MM.1S (cell line): ENCODE results near the gene TSSC4.

ENCODE experiments used
- DNase-seq: peaks from one replicate; pipeline ENCODE4 v3.0.0-alpha.2; 2015
- H2AFZ ChIP-seq: fragments of 300-600 bp; sonication (generic); 2 replicates; pipeline ENCODE4 v1.6.0; 2016; ENCODE audit warnings: antibody characterized with exemption, low read length
- H3F3A ChIP-seq: fragments of 300-600 bp; sonication (generic); 2 replicates; pipeline ENCODE4 v1.6.1; 2016; ENCODE audit warnings: mild to moderate bottlenecking, antibody characterized with exemption, low read length, moderate library complexity, mixed read lengths; ENCODE audit not compliant: insufficient read depth
- H3K27ac ChIP-seq: fragments of 300-600 bp; sonication (generic); 2 replicates; pipeline ENCODE4 v1.5.1; 2016; ENCODE audit warnings: mild to moderate bottlenecking, low read length
- H3K27me3 ChIP-seq: fragments of 300-600 bp; sonication (generic); replicated peaks from 2 replicates; pipeline ENCODE4 v1.6.0; 2016; ENCODE audit warnings: low read length; ENCODE audit not compliant: insufficient read depth
- H3K36me3 ChIP-seq: fragments of 300-600 bp; sonication (generic); replicated peaks from 2 replicates; pipeline ENCODE4 v1.6.1; 2016; ENCODE audit warnings: mild to moderate bottlenecking, low read length, mixed read lengths; ENCODE audit not compliant: insufficient read depth
- H3K4me1 ChIP-seq: fragments of 300-600 bp; sonication (generic); 2 replicates; pipeline ENCODE4 v1.6.1; 2016; ENCODE audit warnings: low read length, mixed read lengths
- H3K4me2 ChIP-seq: fragments of 300-600 bp; sonication (generic); 2 replicates; pipeline ENCODE4 v1.6.0; 2016; ENCODE audit warnings: low read depth, low read length
- H3K4me3 ChIP-seq: fragments of 300-600 bp; sonication (generic); 2 replicates; pipeline ENCODE4 v1.5.1; 2016; ENCODE audit warnings: low read length, mixed read lengths
- H3K79me2 ChIP-seq: fragments of 300-600 bp; sonication (generic); 2 replicates; pipeline ENCODE4 v1.6.1; 2016; ENCODE audit warnings: mixed run types, low read length, mixed read lengths
- H3K9ac ChIP-seq: fragments of 300-600 bp; sonication (generic); 2 replicates; pipeline ENCODE4 v1.6.1; 2016; ENCODE audit warnings: low read length, mixed read lengths
- H3K9me2 ChIP-seq: fragments of 300-600 bp; sonication (generic); replicated peaks from 2 replicates; pipeline ENCODE4 v1.6.1; 2016; ENCODE audit warnings: mild to moderate bottlenecking, low read length, mixed read lengths; ENCODE audit not compliant: insufficient read depth
- H3K9me3 ChIP-seq: fragments of 300-600 bp; sonication (generic); replicated peaks from 2 replicates; pipeline ENCODE4 v1.6.1; 2016; ENCODE audit warnings: mild to moderate bottlenecking, low read length, mixed read lengths; ENCODE audit not compliant: insufficient read depth
- H4K20me1 ChIP-seq: fragments of 300-600 bp; sonication (generic); 2 replicates; pipeline ENCODE4 v1.6.1; 2016; ENCODE audit warnings: mild to moderate bottlenecking, low read length, moderate library complexity, mixed read lengths; ENCODE audit not compliant: insufficient read depth
- EZH2 ChIP-seq: fragments of 300-600 bp; sonication (generic); optimal IDR thresholded peaks from 2 replicates; pipeline ENCODE3; 2017; ENCODE audit warnings: low read depth, mild to moderate bottlenecking, antibody characterized with exemption, low read length, mixed read lengths
- EZH2phosphoT487 ChIP-seq: fragments of 300-600 bp; sonication (generic); IDR thresholded peaks from 2 replicates; pipeline ENCODE4 v1.6.1; 2018; ENCODE audit warnings: antibody characterized with exemption, low read length
- TF ChIP-seq, protein P1 (sequence below): fragments of 300-600 bp; sonication (generic); IDR thresholded peaks from 2 replicates; pipeline ENCODE4 v1.5.1; 2016; ENCODE audit warnings: antibody characterized with exemption, low read length, mixed read lengths

The TSSC4 gene

DNA sequence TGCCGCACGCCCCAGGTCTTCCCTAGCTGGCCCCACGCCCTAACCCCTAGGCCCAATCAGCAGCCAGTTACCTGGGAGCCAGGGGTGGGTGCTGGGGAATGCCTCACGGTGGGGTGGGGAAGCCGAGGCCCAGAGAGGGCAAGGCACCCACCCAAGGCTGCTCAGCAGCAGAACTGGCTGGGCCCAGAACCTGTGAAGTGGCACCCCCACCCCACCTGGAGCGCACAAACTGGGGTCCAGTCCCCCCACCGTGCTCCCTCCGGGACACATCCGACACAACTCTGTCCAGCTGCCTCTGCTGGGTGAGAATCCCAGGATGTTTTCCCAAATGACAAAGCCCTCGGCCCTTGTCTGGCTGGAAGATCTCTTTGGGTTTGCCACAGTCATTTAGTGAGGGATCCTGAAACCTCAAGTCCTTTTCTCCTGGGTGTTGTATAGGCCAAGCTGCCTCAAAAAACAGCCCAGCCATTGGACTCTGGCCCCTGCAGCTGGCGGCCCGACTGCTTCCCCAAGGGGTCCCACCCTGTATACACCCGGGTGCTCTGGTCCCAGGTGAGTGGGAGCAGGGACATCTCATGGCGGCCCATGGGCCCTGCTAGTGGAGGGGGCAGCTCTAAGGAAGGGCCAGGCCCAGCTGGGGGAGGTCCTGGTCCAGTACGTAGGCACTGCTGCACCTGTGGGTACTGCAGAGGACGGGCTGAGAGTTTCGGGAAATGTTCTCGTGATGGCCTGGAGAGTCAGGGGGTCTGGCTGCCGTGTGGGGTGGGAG is 20.9 kb downstream of the TSSC4 start:
- Histone ChIP-seq H3K9me3 (no peaks in the 10 kb centered on the region), H3K9ac (no peak overlapping the region), H3K4me3 (no peak overlapping the region), H3F3A (no peaks in the 10 kb centered on the region), H3K9me2 (no peaks in the 10 kb centered on the region), H3K27ac (no peak overlapping the region), H3K36me3 (no peaks in the 10 kb centered on the region), H3K27me3 (peaks cover 85% of the 10 kb centered on the region), H3K4me1 (no peaks in the 10 kb centered on the region), H3K79me2 (no peaks in the 10 kb centered on the region), H4K20me1 (no peaks in the 10 kb centered on the region), H3K4me2 (no peak overlapping the region), H2AFZ (no peak overlapping the region)
- DNase-seq: no peak
- TF ChIP-seq EZH2phosphoT487: no peak
- no peak for TF ChIP-seq EZH2
- TF ChIP-seq, protein P1, sequence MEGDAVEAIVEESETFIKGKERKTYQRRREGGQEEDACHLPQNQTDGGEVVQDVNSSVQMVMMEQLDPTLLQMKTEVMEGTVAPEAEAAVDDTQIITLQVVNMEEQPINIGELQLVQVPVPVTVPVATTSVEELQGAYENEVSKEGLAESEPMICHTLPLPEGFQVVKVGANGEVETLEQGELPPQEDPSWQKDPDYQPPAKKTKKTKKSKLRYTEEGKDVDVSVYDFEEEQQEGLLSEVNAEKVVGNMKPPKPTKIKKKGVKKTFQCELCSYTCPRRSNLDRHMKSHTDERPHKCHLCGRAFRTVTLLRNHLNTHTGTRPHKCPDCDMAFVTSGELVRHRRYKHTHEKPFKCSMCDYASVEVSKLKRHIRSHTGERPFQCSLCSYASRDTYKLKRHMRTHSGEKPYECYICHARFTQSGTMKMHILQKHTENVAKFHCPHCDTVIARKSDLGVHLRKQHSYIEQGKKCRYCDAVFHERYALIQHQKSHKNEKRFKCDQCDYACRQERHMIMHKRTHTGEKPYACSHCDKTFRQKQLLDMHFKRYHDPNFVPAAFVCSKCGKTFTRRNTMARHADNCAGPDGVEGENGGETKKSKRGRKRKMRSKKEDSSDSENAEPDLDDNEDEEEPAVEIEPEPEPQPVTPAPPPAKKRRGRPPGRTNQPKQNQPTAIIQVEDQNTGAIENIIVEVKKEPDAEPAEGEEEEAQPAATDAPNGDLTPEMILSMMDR: no peak

DNA sequence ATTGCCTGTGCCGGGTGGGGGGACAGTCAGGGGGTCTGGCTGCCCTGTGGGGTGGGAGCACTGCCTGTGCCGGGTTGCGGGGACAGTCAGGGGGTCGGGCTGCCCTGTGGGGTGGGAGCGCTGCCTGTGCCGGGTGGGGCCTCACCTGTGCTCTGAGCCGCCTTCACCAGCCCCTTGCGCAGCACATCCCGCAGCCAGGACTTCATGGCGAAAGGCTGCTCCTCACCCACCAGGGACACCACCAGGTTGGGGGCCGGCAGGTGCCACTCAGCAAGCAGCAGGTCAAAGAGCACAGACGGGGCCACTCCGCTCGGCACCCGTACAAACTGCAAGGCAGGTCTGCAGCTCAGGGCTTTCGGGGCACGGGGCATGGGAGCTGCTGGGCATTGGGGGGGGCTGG is 21.4 kb downstream of the TSSC4 start:
- Histone ChIP-seq H2AFZ (no peak overlapping the region), H3K27ac (no peak overlapping the region), H3K27me3 (peaks cover 85% of the 10 kb centered on the region), H4K20me1 (no peaks in the 10 kb centered on the region), H3K9ac (no peak overlapping the region), H3K9me3 (no peaks in the 10 kb centered on the region), H3K36me3 (no peaks in the 10 kb centered on the region), H3K9me2 (no peaks in the 10 kb centered on the region), H3K4me3 (no peak overlapping the region), H3K4me2 (no peak overlapping the region), H3K79me2 (no peaks in the 10 kb centered on the region), H3K4me1 (no peaks in the 10 kb centered on the region), H3F3A (no peaks in the 10 kb centered on the region)
- DNase-seq: no peak
- TF ChIP-seq, protein P1: no peak
- TF ChIP-seq EZH2phosphoT487: no peak
- no peak for TF ChIP-seq EZH2

DNA sequence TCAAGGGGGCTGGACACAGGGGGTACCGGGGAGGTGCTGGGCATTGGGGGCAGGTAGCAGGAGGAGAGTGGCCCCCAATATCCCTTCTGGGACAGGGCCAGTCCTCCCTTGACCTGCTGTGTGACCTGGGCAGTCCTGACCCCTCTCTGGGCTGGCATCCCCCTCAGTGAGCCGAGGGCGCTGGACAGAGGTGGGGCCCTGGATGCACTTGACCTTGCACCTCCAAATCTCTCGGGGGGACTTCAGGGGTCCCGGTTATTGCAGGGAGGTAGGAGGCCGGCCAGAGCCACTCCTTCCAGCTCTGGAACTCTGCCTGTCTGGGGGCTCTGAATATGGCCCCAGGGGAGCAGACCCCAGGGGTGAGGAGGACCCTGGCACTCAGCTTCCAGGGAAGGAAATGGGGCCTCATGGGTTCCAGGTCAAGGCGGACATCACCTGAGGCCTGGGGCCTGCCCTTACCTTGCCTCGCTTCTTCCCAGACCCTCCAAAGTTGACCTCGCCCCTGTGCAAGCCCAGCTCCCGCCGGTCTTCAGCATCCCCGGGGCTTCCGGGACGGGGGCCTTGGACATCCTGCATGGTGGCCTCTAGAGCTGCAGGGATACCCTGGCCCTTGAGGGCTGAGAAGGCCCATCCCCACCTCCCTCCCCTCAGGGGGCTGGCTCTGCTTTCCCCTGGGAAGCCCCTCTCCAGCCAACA is 22.1 kb downstream of the TSSC4 start:
- Histone ChIP-seq H3K9me2 (no peaks in the 10 kb centered on the region), H3K79me2 (no peaks in the 10 kb centered on the region), H3K9me3 (no peaks in the 10 kb centered on the region), H3F3A (no peaks in the 10 kb centered on the region), H3K36me3 (no peaks in the 10 kb centered on the region), H3K4me2 (no peak overlapping the region), H4K20me1 (no peaks in the 10 kb centered on the region), H3K27ac (no peak overlapping the region), H3K27me3 (peaks cover 87% of the 10 kb centered on the region), H3K9ac (no peak overlapping the region), H3K4me1 (no peaks in the 10 kb centered on the region), H2AFZ (no peak overlapping the region), H3K4me3 (no peak overlapping the region)
- TF ChIP-seq, protein P1: no peak
- TF ChIP-seq EZH2 (no peak), EZH2phosphoT487 (no peak)
- DNase-seq: no peak
